Left cardiac atrium (tissue), 4 donors: ENCODE measurements around the gene FGD3. TPM values are rescaled to one million over a fixed set of nuclear protein-coding genes. Genes with fewer than 3 reads are reported as not detected.
"Not testable (repeated sequence)": the region's sequence is repeated elsewhere in the genome, so short reads cannot be mapped to it uniquely, and the experiment has no call there.

ENCODE experiments used
- ATAC-seq, 2 donors: fragments of 200-7000 bp; cut with Tn5 transposase; one replicate each; pipeline ENCODE4 v1.9.1; 2020; ENCODE audit warnings: mild to moderate bottlenecking in 2 of 2, moderate library complexity in 2 of 2
- DNase-seq: peaks from one replicate; pipeline ENCODE4 v3.0.0-alpha.2; 2020
- intact Hi-C, 2 donors: fragments of 100-400 bp; cut with DNase I; formaldehyde crosslinking; loops; one replicate each; pipeline versions ENCODE4 v1.14.1 to v1.15.1; 2022 to 2023
- total RNA-seq, 2 donors: library from RNA; stranded (reverse); fragmentation: NEBNext Ultra II Directional; extraction: Animal tissue kit (Norgen Biotek cat#: 25700); gene quantifications; one replicate each; pipeline ENCODE4 v1.2.1, GENCODE V29; 2021
- donor health status: DM: no; HTN: yes; CAD: no.
- donor health status: DM: no; HTN: yes; CAD: no; lungs with severe emphysema.
- donor health status: DM: yes; HTN: yes; CAD: no.
- donor health status: Dilated cardiomyopathy.

FGD3 gene
- total RNA-seq, 2 donors from 2014 or later: 2.7 to 5.2 TPM

DNA sequence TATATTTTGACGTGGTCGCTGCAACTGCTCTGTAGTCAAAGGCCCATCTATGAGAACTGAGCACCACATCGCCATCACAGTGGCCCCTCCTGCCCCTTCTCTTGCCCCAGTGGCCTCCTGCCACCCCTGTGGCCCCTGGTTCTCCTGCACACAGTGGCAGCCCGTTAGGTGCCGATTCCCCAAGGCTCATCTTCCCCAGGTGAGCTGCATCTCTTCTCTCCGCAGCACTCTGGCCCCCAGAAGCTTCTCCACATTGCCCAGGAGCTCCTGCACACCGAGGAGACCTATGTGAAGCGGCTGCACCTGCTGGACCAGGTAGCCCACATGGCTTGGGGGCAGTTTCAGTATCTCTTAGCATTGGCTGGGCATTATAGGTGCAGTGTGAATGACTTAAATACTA, 55.4 kb downstream of the FGD3 start:
- intact Hi-C loops: no loop called here
- ATAC-seq (no peak), DNase-seq (no peak)

DNA sequence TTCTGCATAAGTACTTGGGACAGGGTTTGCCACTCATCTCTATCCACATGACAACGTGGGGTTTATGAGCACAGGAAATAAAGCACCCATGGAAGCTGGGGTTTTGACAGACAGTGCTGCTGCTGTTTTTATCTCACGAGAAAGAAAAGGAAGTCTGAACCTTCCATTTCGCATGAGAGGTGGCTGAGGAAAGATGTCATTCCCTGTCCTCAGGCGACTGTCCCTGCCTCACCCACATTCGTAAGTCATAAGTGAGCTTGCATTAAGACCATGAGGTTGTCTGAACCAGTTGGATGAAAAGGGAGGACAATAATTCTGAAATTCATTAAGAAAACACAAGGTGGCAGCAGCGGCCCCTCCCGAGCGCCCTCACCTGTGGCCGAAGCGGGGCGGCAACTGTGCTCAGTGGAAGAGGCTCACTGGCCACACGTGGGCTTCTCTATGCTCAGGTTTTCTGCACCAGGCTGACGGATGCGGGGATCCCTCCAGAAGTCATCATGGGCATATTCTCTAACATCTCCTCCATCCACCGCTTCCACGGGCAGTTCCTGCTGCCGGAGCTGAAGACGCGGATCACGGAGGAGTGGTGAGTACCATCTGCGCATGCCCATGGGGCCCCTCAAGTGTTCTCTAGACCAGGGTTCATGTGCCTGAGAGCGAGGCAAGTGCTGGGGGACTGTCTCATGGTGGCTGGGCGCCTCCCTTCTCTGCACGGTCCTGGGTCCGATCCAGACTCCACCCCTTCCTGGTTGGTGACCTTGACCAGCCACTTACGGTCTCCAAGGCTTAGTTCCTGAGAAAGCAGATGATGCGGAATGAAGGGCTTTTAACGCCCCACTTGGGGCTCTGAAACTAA, 56.5 kb downstream of the FGD3 start:
- intact Hi-C loops: no loop called here
- DNase-seq: peak; percentile 46

DNA sequence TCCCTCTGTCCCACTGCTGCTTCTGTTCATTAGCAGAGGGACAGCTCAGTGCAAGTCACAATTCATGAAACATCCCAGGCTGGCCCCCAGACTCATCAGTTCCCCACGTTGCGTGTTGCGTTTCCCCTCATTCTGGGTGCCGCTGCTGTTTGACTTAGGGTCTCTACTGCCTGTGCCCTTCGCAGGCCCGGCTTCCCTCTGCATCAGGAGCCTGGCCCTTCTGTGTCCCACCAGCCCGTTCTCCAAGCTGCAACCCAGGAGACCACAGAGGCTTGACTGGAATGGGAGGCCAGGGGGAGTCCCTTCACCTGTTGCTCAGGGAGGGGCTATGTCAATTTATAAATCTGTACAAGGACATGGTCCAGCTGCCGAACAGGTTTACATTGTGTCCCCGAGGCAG, 57.2 kb downstream of the FGD3 start:
- DNase-seq: no peak
- intact Hi-C loops: no loop called here
- ATAC-seq: no peak

More for the DNA sequence above, 56.5 kb downstream of the FGD3 start:
- peak; percentile 83 to 86 for ATAC-seq

DNA sequence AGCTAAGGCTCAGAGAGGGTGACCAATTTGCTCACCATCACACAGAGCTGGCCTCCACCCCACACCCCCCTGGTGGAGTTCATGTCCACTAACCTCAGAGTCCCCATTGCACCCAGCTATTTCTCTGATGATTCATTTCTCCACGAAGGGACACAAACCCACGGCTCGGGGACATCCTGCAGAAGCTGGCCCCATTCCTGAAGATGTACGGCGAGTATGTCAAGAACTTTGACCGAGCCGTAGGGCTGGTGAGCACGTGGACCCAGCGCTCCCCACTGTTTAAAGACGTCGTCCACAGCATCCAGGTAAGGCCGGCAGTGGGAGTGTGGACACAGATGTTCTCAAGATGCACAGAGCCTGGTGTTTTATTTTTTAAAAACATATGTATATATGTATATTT, 58.6 kb downstream of the FGD3 start:
- no peak for DNase-seq
- no peak for ATAC-seq
- intact Hi-C loops: no loop called here

DNA sequence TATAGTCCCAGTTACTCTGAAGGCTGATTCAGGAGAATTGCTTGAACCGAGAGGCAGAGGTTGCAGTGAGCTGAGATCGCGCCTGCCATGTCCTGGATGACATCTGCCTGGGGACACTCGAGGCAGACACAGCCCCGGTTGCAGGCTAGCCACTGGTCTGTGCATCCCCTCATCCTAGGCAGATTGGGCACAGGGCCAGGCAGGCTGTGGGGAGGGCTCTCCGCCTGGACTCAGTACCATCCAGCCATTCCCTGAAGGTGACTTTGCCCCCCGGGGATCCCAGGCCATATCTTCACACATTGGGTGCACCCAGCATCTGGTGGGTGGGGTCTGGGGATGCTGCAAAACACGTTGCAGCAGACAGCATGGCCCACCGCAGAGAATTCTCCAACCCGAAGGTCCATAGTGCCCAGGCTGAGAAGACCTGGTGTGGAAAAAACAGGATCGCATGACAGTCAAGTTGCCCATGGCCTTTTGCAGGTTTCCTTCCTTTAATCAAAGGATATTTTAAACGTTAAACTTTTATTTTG, 60.3 kb downstream of the FGD3 start:
- DNase-seq (no peak), ATAC-seq (no peak)
- intact Hi-C loops: no loop called here

DNA sequence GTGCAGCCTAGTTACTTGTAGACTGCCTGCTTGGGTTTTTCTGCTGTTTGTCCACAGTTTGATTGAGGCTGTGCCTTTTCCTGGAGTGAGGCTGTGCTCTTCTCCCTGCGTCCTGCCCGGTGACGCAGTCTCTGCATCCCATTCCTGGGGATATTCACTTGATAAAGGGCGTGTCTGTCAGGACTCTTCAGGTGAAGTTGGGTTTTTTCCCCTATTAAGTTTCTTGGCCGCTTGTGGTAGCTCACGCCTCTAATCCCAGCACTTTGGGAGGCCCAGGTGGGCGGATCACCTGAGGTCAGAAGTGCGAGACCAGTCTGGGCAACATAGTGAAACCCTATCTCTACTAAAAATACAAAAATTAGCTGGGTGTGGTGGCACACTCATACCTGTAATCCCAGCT, 61.1 kb downstream of the FGD3 start:
- DNase-seq (no peak), ATAC-seq (no peak)
- intact Hi-C loops: no loop called here

DNA sequence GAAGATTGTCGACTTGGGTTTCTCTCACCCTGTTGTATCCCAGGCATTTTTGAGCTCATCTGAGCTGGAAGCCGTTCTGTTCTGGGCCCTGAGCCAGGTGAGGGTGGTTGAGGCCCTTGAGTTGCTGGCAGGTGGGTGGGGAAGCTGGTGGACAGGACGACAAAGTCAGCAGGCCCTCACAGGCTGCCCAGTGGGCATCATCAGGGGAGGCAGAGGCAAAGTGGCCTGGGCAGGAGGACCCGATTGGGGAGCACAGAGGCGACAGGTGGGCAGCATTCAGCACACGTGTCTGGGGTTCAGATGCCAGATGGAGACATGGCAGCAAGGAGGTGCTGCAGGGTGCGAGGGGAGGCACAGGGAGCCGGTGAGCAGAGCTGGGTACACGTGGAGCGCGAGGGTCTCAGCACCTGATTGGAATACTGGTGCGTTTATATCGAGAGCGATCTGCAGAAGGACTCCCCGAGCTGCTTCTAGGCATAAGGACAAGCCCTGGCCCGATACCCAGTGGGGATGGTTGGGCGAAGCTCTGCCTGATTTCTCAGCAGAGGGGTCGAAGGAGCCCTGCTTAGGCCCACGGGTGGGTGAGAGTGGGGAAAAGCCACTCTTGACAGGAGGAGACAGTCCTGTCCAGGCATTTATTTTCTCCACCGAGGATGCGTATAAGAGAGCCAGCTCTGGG, 62.2 kb downstream of the FGD3 start:
- DNase-seq: no peak

DNA sequence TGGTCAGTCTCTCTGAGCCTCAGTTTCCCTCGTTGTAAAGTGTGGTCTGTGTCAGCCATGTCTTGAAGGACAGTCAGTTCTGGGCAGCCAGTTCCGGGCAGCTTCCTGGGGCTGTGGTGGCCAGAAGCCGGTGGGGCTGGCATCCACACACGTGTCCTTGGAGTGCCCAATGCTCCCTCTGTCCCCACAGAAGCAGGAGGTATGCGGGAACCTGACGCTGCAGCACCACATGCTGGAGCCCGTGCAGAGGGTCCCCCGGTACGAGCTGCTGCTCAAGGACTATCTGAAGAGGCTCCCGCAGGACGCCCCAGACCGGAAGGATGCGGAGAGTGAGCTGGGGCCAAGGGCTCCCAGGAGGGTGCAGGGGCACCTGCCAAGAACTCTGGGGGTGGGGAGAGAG, 62.7 kb downstream of the FGD3 start:
- no peak for ATAC-seq

More for the DNA sequence above, 62.2 kb downstream of the FGD3 start:
- ATAC-seq: peak; percentile 16 to 27
- intact Hi-C loops: no loop called here

DNA sequence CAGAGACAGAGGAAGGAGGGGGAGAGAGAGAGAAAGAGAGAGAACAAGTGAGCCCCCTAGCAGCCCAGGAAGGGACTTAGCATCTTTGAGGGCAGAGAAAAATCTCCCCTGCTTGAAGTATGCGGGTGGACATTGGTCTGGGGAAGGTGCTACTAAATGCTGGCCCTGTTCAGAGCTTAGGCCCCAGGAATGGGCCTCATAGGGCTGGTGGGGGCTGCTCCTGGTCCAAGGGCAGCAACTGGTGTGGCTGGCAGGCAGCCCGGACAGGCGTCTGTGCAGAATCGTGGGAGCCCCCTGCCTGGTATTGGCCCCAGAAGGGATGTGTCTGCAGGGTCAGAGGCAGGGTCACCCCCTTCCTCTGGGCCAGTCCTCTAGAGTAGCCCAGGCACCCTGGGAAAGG, 63.4 kb downstream of the FGD3 start:
- ATAC-seq (no peak), DNase-seq (no peak)
- intact Hi-C loops: no loop called here

More for the DNA sequence above, 62.7 kb downstream of the FGD3 start:
- intact Hi-C loops: no loop called here
- DNase-seq: no peak

DNA sequence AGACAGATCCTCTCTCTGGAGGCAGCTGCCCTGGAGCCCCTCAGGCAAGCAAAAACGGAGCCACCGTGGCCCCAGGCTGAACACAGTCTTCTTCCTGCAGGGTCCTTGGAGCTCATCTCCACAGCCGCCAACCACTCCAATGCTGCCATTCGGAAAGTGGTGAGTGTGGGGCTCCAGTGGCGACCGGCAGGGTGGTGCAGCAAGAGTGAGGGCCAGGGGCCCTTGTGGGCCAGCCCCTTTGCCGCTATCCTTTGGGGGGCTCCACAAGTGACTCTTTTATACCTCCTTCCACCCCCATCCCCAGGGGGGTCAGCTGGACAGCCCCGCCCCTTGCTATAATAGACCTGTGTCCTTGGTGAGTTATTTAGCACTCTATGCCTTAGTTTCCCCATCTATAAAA, 63.8 kb downstream of the FGD3 start:
- ATAC-seq (no peak), DNase-seq (no peak)
- intact Hi-C loops: no loop called here

DNA sequence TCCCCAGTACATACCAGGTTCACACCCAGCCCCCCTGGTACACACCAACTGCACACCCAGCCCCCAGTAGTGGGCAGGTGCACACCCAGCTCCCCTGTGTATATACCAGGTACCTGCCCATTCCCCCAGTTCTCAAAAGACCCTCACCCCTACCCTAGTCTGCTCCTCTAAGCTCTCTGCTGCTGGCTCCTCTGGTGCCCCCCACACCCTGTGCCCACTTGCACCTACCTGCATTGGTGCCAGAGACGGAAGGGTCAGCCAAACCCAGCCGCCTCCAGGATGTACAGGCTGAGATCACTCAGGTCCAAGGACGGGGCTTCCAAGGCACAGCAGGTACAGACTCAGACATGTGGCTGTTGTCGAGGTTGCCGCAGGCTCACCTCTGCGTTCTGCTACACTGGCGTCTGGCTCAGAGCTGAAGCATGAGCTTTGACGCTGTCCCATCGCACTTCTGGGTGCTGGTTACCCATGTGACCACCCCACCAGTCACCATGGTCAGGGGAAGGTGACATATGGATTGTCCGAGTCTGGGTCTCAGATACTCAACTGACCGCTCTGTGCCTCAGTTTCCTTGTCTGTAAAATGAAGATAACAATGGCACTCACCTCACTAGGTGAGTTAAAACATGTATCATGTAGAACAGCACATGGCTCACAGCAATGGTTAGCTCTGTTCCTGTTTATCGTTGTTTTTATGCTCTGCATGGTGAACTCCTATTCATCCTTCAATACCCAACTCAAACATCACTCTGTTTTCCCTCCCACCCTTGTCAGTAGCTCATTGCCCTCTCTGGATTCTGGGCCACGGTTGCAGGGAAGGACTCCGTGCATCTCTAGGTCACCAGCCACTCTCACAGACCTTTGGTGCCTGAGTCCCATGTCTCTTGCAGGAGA, 65.9 kb downstream of the FGD3 start:
- ATAC-seq (no peak), DNase-seq (no peak)
- intact Hi-C loops: no loop called here

DNA sequence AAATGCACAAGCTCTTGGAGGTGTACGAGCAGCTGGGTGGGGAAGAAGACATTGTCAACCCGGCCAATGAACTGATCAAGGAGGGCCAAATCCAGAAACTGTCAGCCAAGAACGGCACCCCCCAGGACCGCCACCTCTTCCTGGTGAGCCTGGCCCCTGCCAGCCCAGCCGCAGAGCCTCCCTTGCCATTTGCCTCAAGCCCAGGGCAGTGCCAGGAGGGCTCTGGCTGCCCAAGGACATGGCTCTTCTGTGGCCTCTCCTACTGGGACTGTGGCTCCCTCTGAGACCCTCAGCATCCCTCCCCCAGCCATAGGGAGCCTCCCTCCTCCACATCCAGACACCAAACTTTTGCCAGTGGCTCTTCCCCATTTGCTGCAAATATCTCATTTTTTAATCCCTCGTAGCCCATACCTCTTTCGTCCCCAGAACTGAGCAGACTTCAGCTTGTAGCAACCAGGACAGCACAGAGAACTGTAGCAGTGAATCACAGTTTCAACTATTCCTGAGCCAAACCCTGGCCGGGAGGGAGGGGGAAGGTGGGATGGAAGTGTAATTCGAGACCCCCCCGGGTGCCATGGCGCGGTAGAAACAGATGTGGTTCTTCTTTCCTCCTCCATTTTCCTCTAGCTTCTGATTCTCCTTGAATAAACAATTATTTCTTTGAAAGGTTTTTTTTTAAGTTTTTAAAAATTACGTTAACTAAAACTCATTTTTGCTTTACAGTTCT, 66.7 kb downstream of the FGD3 start:
- intact Hi-C loops: no loop called here
- no peak for ATAC-seq
- no peak for DNase-seq

DNA sequence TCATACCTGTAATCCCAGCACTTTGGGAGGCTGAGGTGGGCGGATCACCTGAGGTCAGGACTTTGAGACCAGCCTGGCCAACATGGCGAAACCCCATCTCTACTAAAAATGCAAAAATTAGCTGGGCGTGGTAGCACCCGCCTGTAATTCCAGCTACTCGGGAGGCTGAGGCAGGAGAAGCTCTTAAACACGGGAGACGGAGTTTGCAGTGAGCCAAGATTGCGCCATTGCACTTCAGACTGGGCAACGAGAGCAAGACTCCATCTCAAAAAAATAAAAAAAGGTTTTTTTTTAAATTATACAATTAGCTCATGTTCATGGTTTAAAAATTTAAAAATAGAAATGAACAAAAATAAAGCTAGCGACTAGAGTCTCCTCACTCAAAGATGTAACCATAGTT, 67.9 kb downstream of the FGD3 start:
- intact Hi-C loops, DNase-seq, ATAC-seq: not testable (repeated sequence)

DNA sequence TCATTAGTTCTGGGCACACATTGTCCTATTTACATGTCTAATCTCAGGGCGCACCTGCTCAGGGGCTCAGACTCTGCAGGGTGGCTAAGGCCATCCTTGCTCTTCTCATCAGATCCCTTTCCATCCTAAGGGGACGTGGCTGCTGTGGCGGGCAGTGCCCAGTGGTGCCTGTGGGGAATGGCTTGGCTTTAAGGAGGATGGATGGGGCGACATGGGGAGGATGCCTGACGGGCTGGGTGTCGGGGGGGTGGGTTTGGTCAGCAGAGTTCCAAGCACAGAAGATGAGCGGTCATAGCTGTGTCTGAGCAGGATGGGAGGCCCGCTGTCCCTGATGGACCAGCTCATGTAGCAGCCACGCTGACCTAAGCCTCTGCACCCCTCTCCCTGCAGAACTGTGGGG, 70.3 kb downstream of the FGD3 start:
- no peak for ATAC-seq
- no peak for DNase-seq
- intact Hi-C loops: no loop called here

DNA sequence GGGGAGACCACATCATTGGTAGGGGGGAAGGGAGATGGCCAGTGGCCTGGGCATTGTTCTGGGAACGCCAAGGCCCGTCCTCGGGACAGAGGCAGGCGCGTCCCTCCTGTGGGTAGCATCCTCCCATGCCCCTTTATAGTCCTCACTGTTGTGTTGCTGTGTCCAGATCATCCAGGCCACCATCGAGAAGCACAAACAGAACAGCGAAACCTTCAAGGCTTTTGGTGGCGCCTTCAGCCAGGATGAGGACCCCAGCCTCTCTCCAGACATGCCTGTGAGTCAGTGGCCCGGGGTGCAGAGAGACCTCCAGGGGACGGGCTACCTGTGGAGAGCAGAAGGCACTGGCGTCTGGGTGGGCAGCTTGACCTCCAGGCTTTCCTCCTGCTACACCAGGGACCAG, 72.8 kb downstream of the FGD3 start:
- intact Hi-C loops: no loop called here
- no peak for DNase-seq
- no peak for ATAC-seq

DNA sequence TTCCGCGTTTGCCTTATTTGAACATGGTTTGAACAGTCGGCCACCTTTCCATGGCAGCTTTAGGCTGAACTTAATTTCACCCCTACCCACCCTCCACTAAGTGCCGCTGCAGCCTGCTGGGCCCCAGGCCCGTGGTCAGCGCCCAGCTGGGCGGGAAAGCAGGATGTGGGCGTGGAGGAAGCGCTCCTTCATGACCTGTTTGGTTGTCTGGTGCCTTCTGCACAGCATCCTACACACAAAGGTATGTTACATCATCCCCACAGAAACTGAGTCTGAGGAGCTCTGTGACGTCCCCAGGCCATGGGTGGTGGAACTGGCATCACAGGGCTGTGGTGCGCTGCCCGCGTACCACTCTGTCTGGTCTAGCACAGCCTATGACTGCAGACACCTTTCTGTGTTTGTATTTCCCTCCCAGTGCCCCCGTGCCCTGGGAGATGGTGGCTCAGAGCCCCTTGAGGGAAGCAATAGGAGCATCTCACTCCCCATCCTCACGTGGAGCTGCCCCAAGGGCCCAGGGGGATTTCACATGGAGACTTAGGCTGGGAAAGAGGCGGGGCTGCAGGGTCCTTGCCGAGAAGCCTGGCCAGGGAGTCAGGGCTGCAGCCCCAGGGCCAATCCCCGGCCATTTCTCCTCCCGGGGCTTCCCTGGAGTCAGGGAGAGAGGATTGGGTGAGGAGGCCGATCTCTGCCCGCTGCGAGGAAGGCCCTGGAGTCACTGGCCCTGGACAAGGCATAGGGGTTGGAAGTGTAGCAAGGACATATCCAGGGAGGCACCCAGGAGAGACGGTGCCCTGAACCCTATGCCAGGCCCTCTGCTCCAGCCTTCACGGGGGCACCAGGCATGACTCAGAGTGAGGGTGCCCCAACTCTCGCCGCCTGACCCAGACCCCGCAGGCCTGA, 73.7 kb downstream of the FGD3 start:
- intact Hi-C loops: no loop called here

DNA sequence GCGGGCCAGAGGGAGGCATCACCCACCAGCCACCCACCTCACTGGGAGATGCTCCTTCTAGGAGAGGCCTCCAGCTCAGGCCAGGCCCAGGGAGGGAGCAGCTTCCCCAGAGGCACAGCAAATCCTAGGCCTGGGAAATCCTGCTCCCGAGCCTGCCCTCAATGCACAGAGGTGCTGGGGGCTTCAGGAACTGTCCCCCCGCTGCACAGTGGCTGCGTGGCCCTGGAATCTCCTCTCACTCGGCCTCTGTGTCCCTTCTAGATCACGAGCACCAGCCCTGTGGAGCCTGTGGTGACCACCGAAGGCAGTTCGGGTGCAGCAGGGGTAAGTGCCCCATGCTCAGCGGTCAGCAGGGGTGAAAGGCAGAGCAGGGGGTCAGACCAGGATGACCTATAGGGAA, 74.7 kb downstream of the FGD3 start:
- no peak for ATAC-seq
- DNase-seq: no peak
- intact Hi-C loops: no loop called here

More for the DNA sequence above, 73.7 kb downstream of the FGD3 start:
- ATAC-seq (no peak), DNase-seq (no peak)
